ENCODE data around the gene POSTN.

The POSTN gene

GRCh38 chr13:37534181-37534580 is 64.4 kb downstream of the POSTN start:
- no peak for DNase-seq (ENCODE audit: low spot score)
- in situ Hi-C loops (cut with MboI; ENCODE audit: low pct_unique_long_range_greater_than_20kb, low sequenced_read_pairs, unreplicated experiment), result no loop called here
- TF ChIP-seq CTCF (IDR thresholded peaks at IDR 0.05; ENCODE audit: extremely low read depth, insufficient read depth, missing control alignments), result no peak

GRCh38 chr13:37531049-37531448 is 67.5 kb downstream of the POSTN start:
- in situ Hi-C loops (cut with MboI; ENCODE audit: low pct_unique_long_range_greater_than_20kb, low sequenced_read_pairs, unreplicated experiment), result no loop called here
- no peak for DNase-seq (ENCODE audit: low spot score)
- TF ChIP-seq CTCF (IDR thresholded peaks at IDR 0.05; ENCODE audit: extremely low read depth, insufficient read depth, missing control alignments), result no peak

- TF ChIP-seq CTCF (IDR thresholded peaks at IDR 0.05; ENCODE audit: extremely low read depth, insufficient read depth, missing control alignments), result no peak
- in situ Hi-C loops (cut with MboI; ENCODE audit: low pct_unique_long_range_greater_than_20kb, low sequenced_read_pairs, unreplicated experiment), result no loop called here
- no peak for DNase-seq (ENCODE audit: low spot score)
Observed at GRCh38 chr13:37529751-37530385, 68.7 kb downstream of the POSTN start.

- TF ChIP-seq CTCF (IDR thresholded peaks at IDR 0.05; ENCODE audit: extremely low read depth, insufficient read depth, missing control alignments), result no peak
- in situ Hi-C loops (cut with MboI; ENCODE audit: low pct_unique_long_range_greater_than_20kb, low sequenced_read_pairs, unreplicated experiment), result no loop called here
- DNase-seq (ENCODE audit: low spot score), result no peak
Observed at GRCh38 chr13:37526710-37527473, 71.7 kb downstream of the POSTN start.

- no peak for TF ChIP-seq CTCF (IDR thresholded peaks at IDR 0.05; ENCODE audit: extremely low read depth, insufficient read depth, missing control alignments)
- DNase-seq (ENCODE audit: low spot score), result no peak
- in situ Hi-C loops (cut with MboI; ENCODE audit: low pct_unique_long_range_greater_than_20kb, low sequenced_read_pairs, unreplicated experiment), result no loop called here
Observed at GRCh38 chr13:37515226-37515625, 83.3 kb downstream of the POSTN start.

All from GM13977 (cell line).